Smooth muscle cell (in vitro differentiated cells): Measurements from ENCODE around the gene P2RY8. TPM values are rescaled to one million over a fixed set of nuclear protein-coding genes. Genes with fewer than 3 reads are reported as not detected.

Source experiments
- DNase-seq: peaks from one replicate; lab custom pipeline; 2025; ENCODE audit not compliant: unreplicated experiment; lab: John Stamatoyannopoulos, UW
- H2AFZ ChIP-seq: fragments of 200-600 bp; sonication (generic); 2 replicates; pipeline ENCODE4 v1.6.0; 2016; ENCODE audit warnings: antibody characterized with exemption, low read depth, mild to moderate bottlenecking
- H3F3A ChIP-seq: fragments of 200-600 bp; sonication (generic); 2 replicates; pipeline ENCODE4 v1.6.0; 2017; ENCODE audit warnings: antibody characterized with exemption, low read depth
- H3K27ac ChIP-seq: fragments of 200-600 bp; sonication (generic); 2 replicates; pipeline ENCODE4 v1.5.1; 2016; ENCODE audit warnings: low read depth, mild to moderate bottlenecking
- H3K27me3 ChIP-seq: fragments of 200-600 bp; sonication (generic); 2 replicates; pipeline ENCODE4 v1.6.1; 2016; ENCODE audit warnings: low read depth, mild to moderate bottlenecking
- H3K36me3 ChIP-seq: fragments of 200-600 bp; sonication (generic); 2 replicates; pipeline ENCODE4 v1.5.1; 2016; ENCODE audit warnings: low read depth
- H3K4me1 ChIP-seq: fragments of 200-600 bp; sonication (generic); 2 replicates; pipeline ENCODE4 v1.5.1; 2016; ENCODE audit warnings: low read depth
- H3K4me2 ChIP-seq: fragments of 200-600 bp; sonication (generic); 2 replicates; pipeline ENCODE4 v1.6.0; 2016; ENCODE audit warnings: mild to moderate bottlenecking
- H3K4me3 ChIP-seq: fragments of 200-600 bp; sonication (generic); 2 replicates; pipeline ENCODE4 v1.5.1; 2016; ENCODE audit warnings: mild to moderate bottlenecking
- H3K79me2 ChIP-seq: fragments of 200-600 bp; sonication (generic); 2 replicates; pipeline ENCODE4 v1.6.0; 2016; ENCODE audit warnings: low read depth, mild to moderate bottlenecking
- H3K9ac ChIP-seq: fragments of 200-600 bp; sonication (generic); 2 replicates; pipeline ENCODE4 v1.6.0; 2016; ENCODE audit warnings: low read depth
- H3K9me3 ChIP-seq: fragments of 200-600 bp; sonication (generic); replicated peaks from 2 replicates; pipeline ENCODE4 v1.5.1; 2016; ENCODE audit warnings: low read depth
- H4K20me1 ChIP-seq: fragments of 200-600 bp; sonication (generic); 2 replicates; pipeline ENCODE4 v1.6.0; 2016; ENCODE audit warnings: low read depth
- WGBS: methylation state at CpG from one replicate; pipeline ENCODE4 v1.1.7; 2016; ENCODE audit warnings: low lambda C conversion rate; 5-methylcytosine and 5-hydroxymethylcytosine counted together
- polyA plus RNA-seq: library from polyadenylated mRNA; unstranded; fragments of >200 nt; fragmentation: Nextera tagmentation; extraction: Ambion mirVana; gene quantifications from 2 replicates; pipeline ENCODE4 v1.2.1, GENCODE V29; 2016
- total RNA-seq: library from RNA; depleted of rRNA; stranded (reverse); fragments of >200 nt; gene quantifications from 2 replicates; pipeline ENCODE4 v1.2.3, GENCODE V29; 2014
- TF ChIP-seq, protein P1 (sequence below): fragments of 200-600 bp; sonication (generic); IDR thresholded peaks from 2 replicates; pipeline ENCODE4 v1.5.1; 2017; ENCODE audit warnings: borderline replicate concordance, mild to moderate bottlenecking, antibody characterized with exemption; ENCODE audit not compliant: insufficient read depth, poor library complexity, severe bottlenecking

Gene P2RY8
- total and polyA plus RNA-seq, 2 experiments from 2014 or later: not detected

DNA sequence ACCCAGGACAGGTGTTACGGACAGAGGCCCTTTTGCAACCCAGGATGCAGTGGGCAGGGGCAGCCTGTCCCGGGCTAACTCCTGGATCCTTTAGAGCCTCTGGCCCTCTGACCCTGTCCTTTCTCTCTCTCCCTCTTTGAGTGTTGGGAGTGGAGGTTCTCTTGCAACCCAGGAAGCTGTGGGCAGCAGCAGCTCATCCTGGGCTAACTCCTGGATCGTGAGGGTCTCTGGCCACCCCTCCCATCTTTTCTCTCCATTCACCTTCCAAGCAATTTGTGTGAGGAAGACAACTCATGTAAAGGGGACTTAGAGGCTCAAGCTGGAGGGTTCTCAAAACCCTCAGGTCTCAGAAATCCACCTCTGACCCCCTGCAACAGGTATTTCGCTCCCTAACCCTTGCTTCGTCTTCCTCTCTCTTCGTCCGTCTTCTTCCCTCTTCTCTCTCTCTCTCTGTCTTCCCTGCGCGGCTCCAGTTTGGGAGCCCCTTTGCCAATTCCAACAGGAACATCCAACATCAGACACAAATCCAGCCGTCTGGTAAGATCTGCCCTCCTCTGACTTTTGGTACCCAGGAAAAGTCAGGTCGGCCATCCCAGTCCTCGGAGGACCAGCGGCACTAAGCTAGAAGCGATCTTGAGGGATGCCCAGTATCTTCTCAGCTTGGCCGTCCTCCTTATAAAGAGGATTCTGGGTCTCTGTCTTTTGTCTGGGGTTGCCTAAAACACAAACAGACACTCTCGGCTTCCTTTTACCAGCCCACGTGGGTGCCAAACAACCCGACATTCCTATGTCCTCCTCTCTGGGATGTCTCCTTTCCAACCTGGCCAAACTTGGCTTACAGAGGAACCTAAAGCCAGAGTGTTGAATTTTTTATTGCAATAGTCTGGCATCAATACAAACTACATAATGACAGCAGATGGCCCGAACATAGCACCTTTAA lies 92.2 kb downstream of the P2RY8 start:
- Histone ChIP-seq H3K4me2 (no peak overlapping the region), H3K9me3 (no peaks in the 10 kb centered on the region), H4K20me1 (no peaks in the 10 kb centered on the region), H3F3A (no peaks in the 10 kb centered on the region), H3K4me3 (no peak overlapping the region), H3K79me2 (peaks cover 21% of the 10 kb centered on the region), H3K36me3 (no peaks in the 10 kb centered on the region), H3K27me3 (no peaks in the 10 kb centered on the region), H3K4me1 (no peaks in the 10 kb centered on the region), H3K9ac (no peak overlapping the region), H2AFZ (no peak overlapping the region), H3K27ac (no peak overlapping the region)
- DNase-seq: no peak
- TF ChIP-seq, protein P1, sequence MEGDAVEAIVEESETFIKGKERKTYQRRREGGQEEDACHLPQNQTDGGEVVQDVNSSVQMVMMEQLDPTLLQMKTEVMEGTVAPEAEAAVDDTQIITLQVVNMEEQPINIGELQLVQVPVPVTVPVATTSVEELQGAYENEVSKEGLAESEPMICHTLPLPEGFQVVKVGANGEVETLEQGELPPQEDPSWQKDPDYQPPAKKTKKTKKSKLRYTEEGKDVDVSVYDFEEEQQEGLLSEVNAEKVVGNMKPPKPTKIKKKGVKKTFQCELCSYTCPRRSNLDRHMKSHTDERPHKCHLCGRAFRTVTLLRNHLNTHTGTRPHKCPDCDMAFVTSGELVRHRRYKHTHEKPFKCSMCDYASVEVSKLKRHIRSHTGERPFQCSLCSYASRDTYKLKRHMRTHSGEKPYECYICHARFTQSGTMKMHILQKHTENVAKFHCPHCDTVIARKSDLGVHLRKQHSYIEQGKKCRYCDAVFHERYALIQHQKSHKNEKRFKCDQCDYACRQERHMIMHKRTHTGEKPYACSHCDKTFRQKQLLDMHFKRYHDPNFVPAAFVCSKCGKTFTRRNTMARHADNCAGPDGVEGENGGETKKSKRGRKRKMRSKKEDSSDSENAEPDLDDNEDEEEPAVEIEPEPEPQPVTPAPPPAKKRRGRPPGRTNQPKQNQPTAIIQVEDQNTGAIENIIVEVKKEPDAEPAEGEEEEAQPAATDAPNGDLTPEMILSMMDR: no peak
- WGBS: 96% methylated on average over 19 of the region's 19 CpGs

- Histone ChIP-seq H3K9ac (no peak overlapping the region), H3K4me3 (no peak overlapping the region), H3K4me2 (no peak overlapping the region), H4K20me1 (no peaks in the 10 kb centered on the region), H3K27ac (no peak overlapping the region), H2AFZ (no peak overlapping the region), H3K36me3 (no peaks in the 10 kb centered on the region), H3K79me2 (peaks cover 9% of the 10 kb centered on the region), H3K4me1 (no peaks in the 10 kb centered on the region), H3K9me3 (no peaks in the 10 kb centered on the region), H3F3A (no peaks in the 10 kb centered on the region), H3K27me3 (no peaks in the 10 kb centered on the region)
- DNase-seq: no peak
- 89% methylated on average over 26 of the region's 26 CpGs for WGBS
- TF ChIP-seq, protein P1: no peak
Measured at GRCh38 chrX:1443496-1444075, 93.4 kb downstream of the P2RY8 start.

GRCh38 chrX:1442724-1443367 lies 94.1 kb downstream of the P2RY8 start:
- 94% methylated on average over 26 of the region's 38 CpGs for WGBS
- no peaks in the 10 kb centered on the region for H4K20me1 ChIP-seq
- no peak overlapping the region for H3K4me2 ChIP-seq
- no peak overlapping the region for H3K4me3 ChIP-seq
- H3F3A ChIP-seq: no peaks in the 10 kb centered on the region
- TF ChIP-seq, protein P1: no peak
- H3K79me2 ChIP-seq: peaks cover 3% of the 10 kb centered on the region
- H3K27ac ChIP-seq: no peak overlapping the region
- H2AFZ ChIP-seq: no peak overlapping the region
- no peaks in the 10 kb centered on the region for H3K9me3 ChIP-seq
- DNase-seq: no peak
- no peaks in the 10 kb centered on the region for H3K36me3 ChIP-seq
- no peaks in the 10 kb centered on the region for H3K4me1 ChIP-seq
- no peaks in the 10 kb centered on the region for H3K27me3 ChIP-seq
- no peak overlapping the region for H3K9ac ChIP-seq
